GM10266 (cell line): ENCODE results near the gene CHRND.

ENCODE experiments used
- DNase-seq: peaks from one replicate; pipeline ENCODE4 v3.0.0; 2012; ENCODE audit errors: extremely low spot score
- CTCF ChIP-seq: IDR thresholded peaks from 2 replicates; pipeline ENCODE4 v1.5.1; 2012; ENCODE audit warnings: mild to moderate bottlenecking, low read depth; ENCODE audit not compliant: control insufficient read depth, insufficient read depth; ENCODE audit errors: missing control alignments

CHRND gene

GRCh38 chr2:232490221-232491138 is 35.5 kb upstream of the CHRND start:
- no peak for DNase-seq
- TF ChIP-seq CTCF, result no peak

- TF ChIP-seq CTCF, result no peak
- DNase-seq, result no peak
Observed at GRCh38 chr2:232491139-232491780, 34.7 kb upstream of the CHRND start.

GRCh38 chr2:232492236-232492848 is 33.6 kb upstream of the CHRND start:
- TF ChIP-seq CTCF, result no peak

GRCh38 chr2:232492963-232493700 is 32.8 kb upstream of the CHRND start:
- TF ChIP-seq CTCF, result no peak
- DNase-seq, result no peak

More at GRCh38 chr2:232492236-232492848, 33.6 kb upstream of the CHRND start:
- DNase-seq, result no peak

GRCh38 chr2:232493701-232494474 is 32.1 kb upstream of the CHRND start:
- TF ChIP-seq CTCF, result no peak
- no peak for DNase-seq

- no peak for TF ChIP-seq CTCF
Observed at GRCh38 chr2:232494542-232494941, 31.4 kb upstream of the CHRND start.

More at GRCh38 chr2:232494542-232494941, 31.4 kb upstream of the CHRND start:
- DNase-seq, result no peak
